Mesenchymal stem cell (in vitro differentiated cells and primary cell): ENCODE data around the gene OR5C1. TPM values are rescaled to one million over a fixed set of nuclear protein-coding genes. Genes with fewer than 3 reads are reported as not detected.

Experiments
- DNase-seq: peaks from one replicate; pipeline ENCODE4 v3.0.0-alpha.2; 2013
- H2AFZ ChIP-seq: one replicate; pipeline ENCODE4 v1.6.1; 2013; ENCODE audit warnings: low read depth, mild to moderate bottlenecking, control low read depth, inconsistent platforms, low read length, moderate library complexity
- H2AK5ac ChIP-seq: 2 replicates; pipeline ENCODE4 v1.6.1; 2013; ENCODE audit warnings: low read length, moderate library complexity, mild to moderate bottlenecking, inconsistent platforms; ENCODE audit not compliant: severe bottlenecking
- H2BK120ac ChIP-seq: one replicate; pipeline ENCODE4 v1.6.1; 2013; ENCODE audit warnings: low read depth, mild to moderate bottlenecking, inconsistent platforms, low read length, moderate library complexity
- H2BK12ac ChIP-seq, 2 experiments: one replicate each; pipeline ENCODE4 v1.6.1; 2013; ENCODE audit warnings: inconsistent platforms in 2 of 2, low read length in 2 of 2, mild to moderate bottlenecking in 2 of 2, moderate library complexity in 2 of 2, control low read depth in 1 of 2
- H2BK15ac ChIP-seq: one replicate; pipeline ENCODE4 v1.6.1; 2013; ENCODE audit warnings: mild to moderate bottlenecking, low read depth, inconsistent platforms; ENCODE audit not compliant: poor library complexity, severe bottlenecking
- H2BK5ac ChIP-seq: 2 replicates; pipeline ENCODE4 v1.6.1; 2013; ENCODE audit warnings: low read depth, mild to moderate bottlenecking, low read length, control low read depth, inconsistent platforms; ENCODE audit not compliant: poor library complexity, severe bottlenecking
- H3K14ac ChIP-seq, 2 experiments: one replicate each; pipeline ENCODE4 v1.6.1; 2013; ENCODE audit warnings: inconsistent platforms in 2 of 2, low read length in 2 of 2, control low read depth in 1 of 2, mild to moderate bottlenecking in 1 of 2, moderate library complexity in 1 of 2
- H3K18ac ChIP-seq, 2 experiments: one replicate each; pipeline ENCODE4 v1.6.1; 2013; ENCODE audit warnings: inconsistent platforms in 2 of 2, low read length in 2 of 2, control low read depth in 1 of 2, low read depth in 1 of 2, mild to moderate bottlenecking in 1 of 2
- H3K23ac ChIP-seq, 2 experiments: one replicate each; pipeline ENCODE4 v1.6.1; 2013; ENCODE audit warnings: inconsistent platforms in 2 of 2, low read length in 2 of 2, mild to moderate bottlenecking in 2 of 2, moderate library complexity in 2 of 2, control low read depth in 1 of 2
- H3K27ac ChIP-seq: 2 replicates; pipeline ENCODE4 v1.5.1; 2013; ENCODE audit warnings: mild to moderate bottlenecking, moderate library complexity, low read length, control low read depth, inconsistent platforms; ENCODE audit not compliant: poor library complexity, severe bottlenecking
- H3K27me3 ChIP-seq, 2 experiments: 2 replicates each; pipeline versions ENCODE4 v1.6.1 to v1.7.0; 2013; ENCODE audit warnings: low read length in 2 of 2, mild to moderate bottlenecking in 2 of 2, moderate library complexity in 2 of 2, control low read depth in 1 of 2, inconsistent platforms in 1 of 2; ENCODE audit not compliant: control insufficient read depth in 1 of 2, insufficient read depth in 1 of 2
- H3K36me3 ChIP-seq, 2 experiments: 2 replicates each; pipeline versions ENCODE4 v1.6.1 to v1.7.0; 2013; ENCODE audit warnings: low read length in 2 of 2, control low read depth in 1 of 2, inconsistent platforms in 1 of 2, low read depth in 1 of 2, mild to moderate bottlenecking in 1 of 2; ENCODE audit not compliant: insufficient read depth in 2 of 2, control insufficient read depth in 1 of 2
- H3K4ac ChIP-seq, 2 experiments: one replicate each; pipeline ENCODE4 v1.6.1; 2013; ENCODE audit warnings: inconsistent platforms in 2 of 2, low read length in 2 of 2, mild to moderate bottlenecking in 2 of 2, moderate library complexity in 2 of 2, control low read depth in 1 of 2, low read depth in 1 of 2
- H3K4me1 ChIP-seq: 2 replicates; pipeline ENCODE4 v1.6.1; 2013; ENCODE audit warnings: low read depth, low read length, control low read depth; ENCODE audit not compliant: control insufficient read depth, insufficient read depth
- H3K4me2 ChIP-seq: 2 replicates; pipeline ENCODE4 v1.6.1; 2013; ENCODE audit warnings: low read length, mild to moderate bottlenecking, inconsistent platforms; ENCODE audit not compliant: poor library complexity, severe bottlenecking
- H3K4me3 ChIP-seq, 2 experiments: 2 replicates each; pipeline versions ENCODE4 v1.5.1 to v1.7.0; 2013; ENCODE audit warnings: low read length in 2 of 2, mild to moderate bottlenecking in 2 of 2, control low read depth in 1 of 2, low read depth in 1 of 2; ENCODE audit not compliant: insufficient read depth in 1 of 2
- H3K79me1 ChIP-seq: replicated peaks from 2 replicates; pipeline ENCODE4 v1.6.1; 2013; ENCODE audit warnings: mild to moderate bottlenecking, control low read depth, low read length, inconsistent platforms; ENCODE audit not compliant: poor library complexity, severe bottlenecking
- H3K9ac ChIP-seq: 2 replicates; pipeline ENCODE4 v1.7.0; 2013; ENCODE audit warnings: mild to moderate bottlenecking, low read length, moderate library complexity
- H3K9me3 ChIP-seq: 2 replicates; pipeline ENCODE4 v1.7.0; 2013; ENCODE audit warnings: mild to moderate bottlenecking, low read length; ENCODE audit not compliant: control insufficient read depth
- H4K8ac ChIP-seq: one replicate; pipeline ENCODE4 v1.6.1; 2013; ENCODE audit warnings: inconsistent platforms, mild to moderate bottlenecking, low read length, moderate library complexity
- H4K91ac ChIP-seq: one replicate; pipeline ENCODE4 v1.6.1; 2013; ENCODE audit warnings: mild to moderate bottlenecking, low read length, inconsistent platforms
- WGBS: methylation state at CpG from one replicate; pipeline ENCODE4 v1.1.7; 2013; ENCODE audit warnings: mixed read lengths; 5-methylcytosine and 5-hydroxymethylcytosine counted together
- polyA plus RNA-seq, 2 experiments: library from polyadenylated mRNA; stranded (reverse); fragments of 200-250 nt; gene quantifications; one replicate each; pipeline ENCODE4 v1.2.3, GENCODE V29; 2013

OR5C1 gene
- 0.06 TPM for polyA plus RNA-seq (2013, experiment 1 of 2)
- polyA plus RNA-seq (2013, experiment 2 of 2): not detected

DNA sequence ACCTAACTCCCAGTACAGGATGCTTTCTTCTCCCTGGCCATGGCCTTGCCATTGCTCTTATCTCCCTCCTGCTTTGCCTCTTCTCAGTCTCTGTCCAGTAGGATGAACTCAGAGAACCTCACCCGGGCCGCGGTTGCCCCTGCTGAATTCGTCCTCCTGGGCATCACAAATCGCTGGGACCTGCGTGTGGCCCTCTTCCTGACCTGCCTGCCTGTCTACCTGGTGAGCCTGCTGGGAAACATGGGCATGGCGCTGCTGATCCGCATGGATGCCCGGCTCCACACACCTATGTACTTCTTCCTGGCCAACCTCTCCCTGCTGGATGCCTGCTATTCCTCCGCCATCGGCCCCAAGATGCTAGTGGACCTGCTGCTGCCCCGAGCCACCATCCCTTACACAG, at the start of gene OR5C1:
OR5C1 (plus strand) TSS at position 103 of the 400 bp plus-strand sequence; CDS start at position 103, 0 bp downstream.
- Histone ChIP-seq H3K27ac (no peak within 1 kb of the TSS), H3K4me3 (no peak within 1 kb of the TSS), H2BK12ac (no peak within 1 kb of the TSS), H3K4me1 (no peaks in the 10 kb centered on the region), H2BK120ac (no peak within 1 kb of the TSS), H2AK5ac (no peak within 1 kb of the TSS), H2BK15ac (no peak within 1 kb of the TSS), H3K4me2 (no peak within 1 kb of the TSS), H3K9me3 (no peaks in the 10 kb centered on the region), H3K27me3 (peaks cover 0 to 11% of the 10 kb centered on the region in 2 experiments), H3K4ac (no peak within 1 kb of the TSS), H4K8ac (no peak within 1 kb of the TSS), H3K9ac (no peak within 1 kb of the TSS), H4K91ac (no peak within 1 kb of the TSS), H3K79me1 (no peaks in the 10 kb centered on the region), H3K14ac (no peak within 1 kb of the TSS), H2AFZ (no peak within 1 kb of the TSS), H3K23ac (no peak within 1 kb of the TSS), H3K18ac (no peak within 1 kb of the TSS), H3K36me3 (peaks cover 0 to 3% of the 10 kb centered on the region in 2 experiments), H2BK5ac (no peak within 1 kb of the TSS)
- 90% methylated on average over 12 of the region's 12 CpGs for WGBS
- no peak for DNase-seq

DNA sequence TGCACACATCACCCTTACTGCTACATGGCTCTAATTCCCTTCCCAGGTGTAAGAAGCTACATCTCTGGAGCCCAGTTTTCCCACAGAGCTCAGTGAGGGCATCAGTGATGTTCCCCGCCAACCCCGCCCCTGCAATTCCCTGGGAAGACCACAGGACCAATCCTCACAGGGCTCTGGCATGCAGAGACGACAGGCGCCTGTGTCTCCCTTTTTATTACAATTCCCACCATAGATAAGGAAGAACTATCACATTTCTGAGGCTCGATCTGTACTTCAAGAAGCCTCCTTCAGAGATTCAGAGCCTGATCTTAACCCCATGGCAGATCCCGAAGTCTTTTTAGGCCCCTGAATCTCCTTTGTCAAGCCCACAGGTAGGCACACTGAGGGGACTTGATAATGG, 46.7 kb upstream of the OR5C1 start, which contains the start of gene OR1L6:
OR1L6 (plus strand) TSS at position 301 of the 400 bp plus-strand sequence. CDS start 7,545 bp downstream, outside the sequence.
- H2BK5ac ChIP-seq: no peak within 1 kb of the TSS
- no peak within 1 kb of the TSS for H3K4me3 ChIP-seq
- H3K27ac ChIP-seq: no peak within 1 kb of the TSS
- 70% methylated on average over 6 of the region's 6 CpGs for WGBS
- DNase-seq: no peak
- no peak within 1 kb of the TSS for H2BK15ac ChIP-seq
- no peaks in the 10 kb centered on the region for H3K79me1 ChIP-seq
- no peak within 1 kb of the TSS for H2AFZ ChIP-seq
- H3K9me3 ChIP-seq: peaks cover 59% of the 10 kb centered on the region
- no peak within 1 kb of the TSS for H4K91ac ChIP-seq
- no peak within 1 kb of the TSS for H3K14ac ChIP-seq
- H3K18ac ChIP-seq: no peak within 1 kb of the TSS
- H3K23ac ChIP-seq: no peak within 1 kb of the TSS
- no peak within 1 kb of the TSS for H2BK120ac ChIP-seq
- H3K9ac ChIP-seq: no peak within 1 kb of the TSS
- no peaks in the 10 kb centered on the region for H3K36me3 ChIP-seq
- H2AK5ac ChIP-seq: no peak within 1 kb of the TSS
- H3K27me3 ChIP-seq: no peaks in the 10 kb centered on the region
- H4K8ac ChIP-seq: no peak within 1 kb of the TSS
- no peak within 1 kb of the TSS for H3K4ac ChIP-seq
- no peak within 1 kb of the TSS for H2BK12ac ChIP-seq
- no peak within 1 kb of the TSS for H3K4me2 ChIP-seq
- H3K4me1 ChIP-seq: no peaks in the 10 kb centered on the region

DNA sequence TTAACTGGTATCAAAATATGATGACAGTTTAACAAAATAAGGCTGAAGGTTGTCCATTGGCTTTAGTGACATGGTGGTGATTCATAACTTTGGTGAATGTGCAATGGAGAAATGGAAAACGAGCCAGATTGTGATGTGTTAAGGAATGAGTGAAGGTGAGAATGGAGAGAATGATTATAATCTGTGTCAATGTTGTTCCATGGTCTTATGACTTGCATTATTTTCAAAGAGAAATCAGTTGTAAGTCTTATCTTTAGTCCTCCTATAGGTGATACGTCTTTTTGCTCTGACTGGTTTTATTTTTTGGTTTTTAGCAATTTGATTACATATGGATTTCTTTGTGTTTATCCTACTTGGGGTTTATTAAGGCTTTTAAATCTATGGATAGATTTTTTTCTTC, 33.9 kb upstream of the OR5C1 start:
- no peak overlapping the region for H3K9ac ChIP-seq
- no peak overlapping the region for H3K27ac ChIP-seq
- no peak overlapping the region for H2BK12ac ChIP-seq
- H3K36me3 ChIP-seq: no peaks in the 10 kb centered on the region
- H2AFZ ChIP-seq: no peak overlapping the region
- H3K4ac ChIP-seq: no peak overlapping the region
- WGBS: 0% methylated on average over 1 of the region's 2 CpGs
- H2BK120ac ChIP-seq: no peak overlapping the region
- no peaks in the 10 kb centered on the region for H3K4me1 ChIP-seq
- no peak overlapping the region for H4K8ac ChIP-seq
- DNase-seq: no peak
- H3K23ac ChIP-seq: no peak overlapping the region
- H4K91ac ChIP-seq: no peak overlapping the region
- no peak overlapping the region for H3K18ac ChIP-seq
- no peak overlapping the region for H3K14ac ChIP-seq
- H3K79me1 ChIP-seq: no peaks in the 10 kb centered on the region
- H3K4me2 ChIP-seq: no peak overlapping the region
- H2BK15ac ChIP-seq: no peak overlapping the region
- no peak overlapping the region for H2BK5ac ChIP-seq
- no peaks in the 10 kb centered on the region for H3K27me3 ChIP-seq
- H2AK5ac ChIP-seq: no peak overlapping the region
- H3K4me3 ChIP-seq: no peak overlapping the region
- H3K9me3 ChIP-seq: peaks cover 49% of the 10 kb centered on the region

DNA sequence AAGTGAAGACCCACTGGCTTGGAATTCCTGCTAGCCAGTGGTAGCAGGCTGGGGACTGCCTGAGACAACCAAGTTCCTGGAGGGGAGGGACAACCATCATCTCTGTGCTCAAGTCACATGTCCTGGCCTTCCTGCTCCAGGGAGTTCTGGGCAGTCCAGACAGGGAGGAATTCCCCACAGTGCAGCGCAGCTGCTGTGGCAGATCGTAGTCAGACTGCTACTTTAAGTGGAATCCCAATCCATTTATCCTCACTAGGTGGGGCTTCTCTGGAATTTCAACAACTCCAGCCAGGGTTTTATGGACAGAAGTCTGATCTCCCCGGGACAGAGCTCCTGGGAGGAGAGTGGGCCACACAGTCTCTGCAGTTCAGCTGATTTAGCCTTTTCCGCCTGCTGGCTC, 20.9 kb upstream of the OR5C1 start:
- H2AK5ac ChIP-seq: no peak overlapping the region
- H2BK12ac ChIP-seq: no peak overlapping the region
- H3K9me3 ChIP-seq: peaks cover 29% of the 10 kb centered on the region
- DNase-seq: no peak
- H3K79me1 ChIP-seq: no peaks in the 10 kb centered on the region
- H3K4ac ChIP-seq: no peak overlapping the region
- no peak overlapping the region for H2BK5ac ChIP-seq
- H2AFZ ChIP-seq: no peak overlapping the region
- H3K27ac ChIP-seq: no peak overlapping the region
- no peak overlapping the region for H2BK15ac ChIP-seq
- H2BK120ac ChIP-seq: no peak overlapping the region
- 80% methylated on average over 4 of the region's 4 CpGs for WGBS
- H3K18ac ChIP-seq: no peak overlapping the region
- no peak overlapping the region for H3K23ac ChIP-seq
- H3K4me2 ChIP-seq: no peak overlapping the region
- H3K4me1 ChIP-seq: no peaks in the 10 kb centered on the region
- H3K36me3 ChIP-seq: no peaks in the 10 kb centered on the region
- H4K91ac ChIP-seq: no peak overlapping the region
- no peak overlapping the region for H3K4me3 ChIP-seq
- H3K14ac ChIP-seq: no peak overlapping the region
- H4K8ac ChIP-seq: no peak overlapping the region
- H3K9ac ChIP-seq: no peak overlapping the region
- H3K27me3 ChIP-seq: no peaks in the 10 kb centered on the region
